Measurements from ENCODE around the gene CBY2. TPM values are rescaled to one million over a fixed set of nuclear protein-coding genes. Genes with fewer than 3 reads are reported as not detected.

Gene CBY2
- total RNA-seq, 1 experiment from 2014 or later: not detected

- no peak overlapping the region for H3K27ac ChIP-seq (ENCODE audit: insufficient read length, low read depth, low read length)
- H2BK120ac ChIP-seq (ENCODE audit: low read depth, low read length, poor library complexity, severe bottlenecking): no peak overlapping the region
- no peak overlapping the region for H3K9ac ChIP-seq (ENCODE audit: extremely low read depth, insufficient read length, low read length)
- no peaks in the 10 kb centered on the region for H3K27me3 ChIP-seq (ENCODE audit: insufficient read depth, low read length)
- no peaks in the 10 kb centered on the region; the same call in 1 of the 2 replicates for H3K27me3 Mint-ChIP-seq (ENCODE audit: low read depth)
- no peaks in the 10 kb centered on the region for H3K79me1 ChIP-seq (ENCODE audit: insufficient read depth, low read depth, low read length, poor library complexity, severe bottlenecking)
- no peaks in the 10 kb centered on the region for H4K20me1 ChIP-seq (ENCODE audit: control insufficient read depth, insufficient read depth, insufficient read length)
- no CpG with 5 or more reads among the region's 4 CpGs for WGBS (ENCODE audit: extremely low coverage, insufficient read length, low lambda C conversion rate)
- no peak overlapping the region for H4K8ac ChIP-seq (replicated peaks; ENCODE audit: insufficient read length, low read depth, low read length)
- no peak overlapping the region for H3K14ac ChIP-seq (ENCODE audit: insufficient read depth, low read length)
- no peak overlapping the region for H4K5ac ChIP-seq (ENCODE audit: insufficient read length, low read depth, low read length)
- no peak overlapping the region for H4K91ac ChIP-seq (ENCODE audit: insufficient read length, low read depth, low read length)
- H3K23ac ChIP-seq (ENCODE audit: insufficient read length, low read depth, low read length): no peak overlapping the region
- no peaks in the 10 kb centered on the region for H3K79me2 ChIP-seq (ENCODE audit: insufficient read depth, low read length)
- TF ChIP-seq CTCF (conservative IDR thresholded peaks at IDR 0.05): no peak
- H3K9me3 Mint-ChIP-seq: peaks cover 5 to 10% of the 10 kb centered on the region in 2 experiments; a peak in 4 of 5 replicates
- H3K4ac ChIP-seq (ENCODE audit: low read depth, low read length): no peak overlapping the region
- no peak overlapping the region for H2BK15ac ChIP-seq (ENCODE audit: low read depth, low read length)
- no peaks in the 10 kb centered on the region for H3K9me3 ChIP-seq (ENCODE audit: control insufficient read depth, low read depth, low read length)
- H3K4me1 Mint-ChIP-seq: peaks cover 4 to 8% of the 10 kb centered on the region in 2 experiments
- no peaks in the 10 kb centered on the region for H3K4me1 ChIP-seq (ENCODE audit: insufficient read depth, low read length)
- H3K18ac ChIP-seq (ENCODE audit: insufficient read length, low read depth, low read length): no peak overlapping the region
- H2BK12ac ChIP-seq (ENCODE audit: insufficient read length, low read depth, low read length): no peak overlapping the region
- H2AK5ac ChIP-seq (ENCODE audit: insufficient read length, low read length): no peak overlapping the region
- H3T11ph ChIP-seq (ENCODE audit: low read length): no peak overlapping the region
- H3K27ac Mint-ChIP-seq: no peak overlapping the region
- H3K36me3 Mint-ChIP-seq (ENCODE audit: insufficient read depth in 1 of 3, low read depth in 3 of 3): peaks cover 0 to 8% (median 0%) of the 10 kb centered on the region in 3 experiments; a peak in 1 of 7 replicates
- H3K4me2 ChIP-seq (ENCODE audit: insufficient read depth, insufficient read length, low read length): no peak overlapping the region
- H3K56ac ChIP-seq (ENCODE audit: insufficient read length, low read depth, low read length): no peak overlapping the region
- H2AFZ ChIP-seq (ENCODE audit: low read length): no peak overlapping the region
- H3K4me3 Mint-ChIP-seq: no peak overlapping the region
- DNase-seq: no peak
- H3K23me2 ChIP-seq (ENCODE audit: insufficient read length, low read depth, low read length, poor library complexity, severe bottlenecking): no peaks in the 10 kb centered on the region
- no peak overlapping the region for H2BK20ac ChIP-seq (ENCODE audit: low read depth, low read length, poor library complexity, severe bottlenecking)
- no peak overlapping the region for H2BK5ac ChIP-seq (ENCODE audit: insufficient read length, low read length)
Measured at GRCh38 chr13:45688577-45688976, 13.5 kb upstream of the CBY2 start.
